GM23338 (cell line): ENCODE results near the gene UHRF1. TPM values are rescaled to one million over a fixed set of nuclear protein-coding genes. Genes with fewer than 3 reads are reported as not detected.
A peak's percentile ranks its signal among the peaks of the same experiment; 100 is the strongest.

Experiments
- ATAC-seq: fragments of 200-7000 bp; cut with Tn5 transposase; 3 replicates; pipeline ENCODE4 v1.9.1; 2020
- DNase-seq: peaks from one replicate; pipeline ENCODE4 v3.0.0-alpha.2; 2015; ENCODE audit warnings: low spot score
- H2AFZ ChIP-seq: fragments of 200-600 bp; sonication (generic); 2 replicates; pipeline ENCODE4 v1.8.0; 2016; ENCODE audit warnings: antibody characterized with exemption, mild to moderate bottlenecking, moderate library complexity
- H3F3A ChIP-seq: fragments of 200-600 bp; sonication (generic); replicated peaks from 2 replicates; pipeline ENCODE4 v1.8.0; 2017; ENCODE audit warnings: antibody characterized with exemption, mixed run types, low read depth
- H3K27ac ChIP-seq: fragments of 200-600 bp; sonication (generic); 2 replicates; pipeline ENCODE4 v1.6.1; 2016; ENCODE audit warnings: low read depth
- H3K27me3 ChIP-seq: fragments of 200-600 bp; sonication (generic); 2 replicates; pipeline ENCODE4 v1.8.0; 2016; ENCODE audit warnings: mild to moderate bottlenecking, mixed run types, moderate library complexity; ENCODE audit not compliant: insufficient read depth
- H3K36me3 ChIP-seq: fragments of 200-600 bp; sonication (generic); 2 replicates; pipeline ENCODE4 v1.8.0; 2016; ENCODE audit warnings: mild to moderate bottlenecking; ENCODE audit not compliant: insufficient read depth
- H3K4me1 ChIP-seq: fragments of 200-600 bp; sonication (generic); 2 replicates; pipeline ENCODE4 v1.8.0; 2016; ENCODE audit warnings: mild to moderate bottlenecking, moderate library complexity; ENCODE audit not compliant: insufficient read depth
- H3K4me2 ChIP-seq: fragments of 200-600 bp; sonication (generic); 2 replicates; pipeline ENCODE4 v1.7.1; 2017; ENCODE audit warnings: mixed run types
- H3K4me3 ChIP-seq: fragments of 200-600 bp; sonication (generic); 2 replicates; pipeline ENCODE4 v1.6.1; 2016; ENCODE audit warnings: mixed run types
- H3K79me2 ChIP-seq: fragments of 200-600 bp; sonication (generic); replicated peaks from 2 replicates; pipeline ENCODE4 v1.8.0; 2017; ENCODE audit warnings: mild to moderate bottlenecking; ENCODE audit not compliant: insufficient read depth
- H3K9me2 ChIP-seq: fragments of 200-600 bp; sonication (generic); 2 replicates; pipeline ENCODE4 v1.8.0; 2017; ENCODE audit not compliant: insufficient read depth
- H4K20me1 ChIP-seq: fragments of 200-600 bp; sonication (generic); replicated peaks from 2 replicates; pipeline ENCODE4 v1.8.0; 2017; ENCODE audit warnings: mild to moderate bottlenecking; ENCODE audit not compliant: insufficient read depth
- H3K27ac Mint-ChIP-seq: 2 replicates; pipeline ENCODE4 v1.8.0; 2020; ENCODE audit warnings: inconsistent platforms, mild to moderate bottlenecking, moderate library complexity, mixed read lengths
- H3K27me3 Mint-ChIP-seq: 3 replicates; pipeline ENCODE4 v1.8.0; 2022; ENCODE audit warnings: low read depth, mild to moderate bottlenecking, moderate library complexity, mixed read lengths, inconsistent platforms; ENCODE audit not compliant: insufficient read depth, poor library complexity
- H3K36me3 Mint-ChIP-seq: 3 replicates; pipeline ENCODE4 v1.8.0; 2021; ENCODE audit warnings: low read depth, mild to moderate bottlenecking, inconsistent platforms, moderate library complexity, mixed read lengths
- H3K4me1 Mint-ChIP-seq: 3 replicates; pipeline ENCODE4 v1.8.0; 2020; ENCODE audit warnings: mild to moderate bottlenecking, inconsistent platforms, mixed read lengths
- H3K4me3 Mint-ChIP-seq: 3 replicates; pipeline ENCODE4 v1.8.0; 2021; ENCODE audit warnings: moderate library complexity, mild to moderate bottlenecking, inconsistent platforms, mixed read lengths
- H3K9me3 Mint-ChIP-seq: 3 replicates; pipeline ENCODE4 v1.8.0; 2020; ENCODE audit warnings: moderate library complexity, mild to moderate bottlenecking, inconsistent platforms, mixed read lengths
- NANOG ChIP-seq: IDR thresholded peaks from 2 replicates; pipeline ENCODE4 v1.6.1; 2016; ENCODE audit warnings: antibody characterized with exemption, borderline replicate concordance
- POLR2AphosphoS5 ChIP-seq: IDR thresholded peaks from 2 replicates; pipeline ENCODE4 v1.6.1; 2016; ENCODE audit warnings: antibody characterized with exemption, low read depth
- REST ChIP-seq: IDR thresholded peaks from one replicate; pipeline ENCODE4 v1.6.1; 2018; ENCODE audit warnings: antibody characterized with exemption; ENCODE audit not compliant: unreplicated experiment
- STAT1 ChIP-seq: IDR thresholded peaks from one replicate; pipeline ENCODE4 v1.6.1; 2016; ENCODE audit warnings: antibody characterized with exemption; ENCODE audit not compliant: unreplicated experiment
- ZNF114 ChIP-seq: fragments of 250-450 bp; sonication (Bioruptor Pico); IDR thresholded peaks from 2 replicates; pipeline ENCODE4 v1.5.0; 2020; ENCODE audit warnings: mild to moderate bottlenecking, moderate library complexity
- ZNF331 ChIP-seq: fragments of 250-450 bp; sonication (Bioruptor Pico); IDR thresholded peaks from 2 replicates; pipeline ENCODE4 v1.5.0; 2020; ENCODE audit warnings: low read depth, mild to moderate bottlenecking, moderate library complexity
- ZNF462 ChIP-seq: fragments of 250-450 bp; sonication (Bioruptor Pico); IDR thresholded peaks from 2 replicates; pipeline ENCODE4 v1.5.0; 2020; ENCODE audit warnings: mild to moderate bottlenecking, moderate library complexity
- polyA plus RNA-seq: library from polyadenylated mRNA; unstranded; fragments of >200 nt; fragmentation: Nextera tagmentation; extraction: Ambion mirVana; gene quantifications from 2 replicates; pipeline ENCODE4 v1.2.1, GENCODE V29; 2016
- total RNA-seq: library from RNA; depleted of rRNA; stranded (reverse); fragments of >200 nt; shearing (Covaris generic); gene quantifications from 2 replicates; pipeline ENCODE4 v1.2.3, GENCODE V29; 2014
- TF ChIP-seq, protein P1 (sequence below), 2 experiments: fragments of 200-600 bp in 1 of 2; sonication (generic) in 1 of 2; conservative IDR thresholded peaks; 2 replicates each; pipeline versions ENCODE4 v1.5.1 to v1.6.1; 2016 to 2017; ENCODE audit warnings: antibody characterized with exemption in 2 of 2, low read depth in 2 of 2, mild to moderate bottlenecking in 2 of 2, moderate library complexity in 1 of 2

The UHRF1 gene
- total and polyA plus RNA-seq, 2 experiments from 2014 or later = 20.3 to 45.7 TPM

GRCh38 chr19:4971816-4972495 lies 62.7 kb downstream of the UHRF1 start:
- Histone ChIP-seq H3K36me3 (no peaks in the 10 kb centered on the region), H3K4me3 (no peak overlapping the region), H3F3A (0 out of 2 replicates have a peak, but pooled peaks cover 6% of the 10 kb centered on the region), H3K27ac (peak overlapping the region; percentile 55; the same call in 1 of the 2 replicates), H2AFZ (no peak overlapping the region), H3K4me1 (peaks cover 21% of the 10 kb centered on the region), H3K4me2 (peak overlapping the region; percentile 94; the same call in 1 of the 2 replicates), H3K79me2 (peaks cover 72% of the 10 kb centered on the region), H3K27me3 (no peaks in the 10 kb centered on the region), H4K20me1 (peaks cover 26% of the 10 kb centered on the region), H3K9me2 (no peaks in the 10 kb centered on the region)
- ATAC-seq = no peak
- H3K4me3 Mint-ChIP-seq = peak overlapping the region; percentile 94
- no peak overlapping the region; the same call in 1 of the 2 replicates for H3K27ac Mint-ChIP-seq
- peaks cover 31% of the 10 kb centered on the region for H3K4me1 Mint-ChIP-seq
- no peak for TF ChIP-seq POLR2AphosphoS5
- no peak for TF ChIP-seq ZNF462
- TF ChIP-seq STAT1 = no peak
- TF ChIP-seq NANOG = no peak
- TF ChIP-seq ZNF331 (CRISPR knock-in tag) = no peak
- TF ChIP-seq, protein P1, sequence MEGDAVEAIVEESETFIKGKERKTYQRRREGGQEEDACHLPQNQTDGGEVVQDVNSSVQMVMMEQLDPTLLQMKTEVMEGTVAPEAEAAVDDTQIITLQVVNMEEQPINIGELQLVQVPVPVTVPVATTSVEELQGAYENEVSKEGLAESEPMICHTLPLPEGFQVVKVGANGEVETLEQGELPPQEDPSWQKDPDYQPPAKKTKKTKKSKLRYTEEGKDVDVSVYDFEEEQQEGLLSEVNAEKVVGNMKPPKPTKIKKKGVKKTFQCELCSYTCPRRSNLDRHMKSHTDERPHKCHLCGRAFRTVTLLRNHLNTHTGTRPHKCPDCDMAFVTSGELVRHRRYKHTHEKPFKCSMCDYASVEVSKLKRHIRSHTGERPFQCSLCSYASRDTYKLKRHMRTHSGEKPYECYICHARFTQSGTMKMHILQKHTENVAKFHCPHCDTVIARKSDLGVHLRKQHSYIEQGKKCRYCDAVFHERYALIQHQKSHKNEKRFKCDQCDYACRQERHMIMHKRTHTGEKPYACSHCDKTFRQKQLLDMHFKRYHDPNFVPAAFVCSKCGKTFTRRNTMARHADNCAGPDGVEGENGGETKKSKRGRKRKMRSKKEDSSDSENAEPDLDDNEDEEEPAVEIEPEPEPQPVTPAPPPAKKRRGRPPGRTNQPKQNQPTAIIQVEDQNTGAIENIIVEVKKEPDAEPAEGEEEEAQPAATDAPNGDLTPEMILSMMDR (conservative IDR thresholded peaks at IDR 0.05; ENCODE audit: low read depth in 2 of 2) = no peak
- TF ChIP-seq ZNF114 (CRISPR knock-in tag) = no peak
- no peak for TF ChIP-seq REST
- no peaks in the 10 kb centered on the region; the same call in 2 of the 3 replicates for H3K36me3 Mint-ChIP-seq
- H3K9me3 Mint-ChIP-seq = no peaks in the 10 kb centered on the region; the same call in 2 of the 3 replicates
- no peak for DNase-seq
- H3K27me3 Mint-ChIP-seq = peaks cover 32% of the 10 kb centered on the region
